GM10266 (cell line): Measurements from ENCODE around the gene CGRRF1.

ENCODE experiments used
- DNase-seq: peaks from one replicate; pipeline ENCODE4 v3.0.0; 2012; ENCODE audit errors: extremely low spot score
- CTCF ChIP-seq: IDR thresholded peaks from 2 replicates; pipeline ENCODE4 v1.5.1; 2012; ENCODE audit warnings: mild to moderate bottlenecking, low read depth; ENCODE audit not compliant: control insufficient read depth, insufficient read depth; ENCODE audit errors: missing control alignments

The CGRRF1 gene

GRCh38 chr14:54500744-54501143, 9.0 kb upstream of the CGRRF1 start:
- no peak for DNase-seq
- no peak for TF ChIP-seq CTCF

DNA sequence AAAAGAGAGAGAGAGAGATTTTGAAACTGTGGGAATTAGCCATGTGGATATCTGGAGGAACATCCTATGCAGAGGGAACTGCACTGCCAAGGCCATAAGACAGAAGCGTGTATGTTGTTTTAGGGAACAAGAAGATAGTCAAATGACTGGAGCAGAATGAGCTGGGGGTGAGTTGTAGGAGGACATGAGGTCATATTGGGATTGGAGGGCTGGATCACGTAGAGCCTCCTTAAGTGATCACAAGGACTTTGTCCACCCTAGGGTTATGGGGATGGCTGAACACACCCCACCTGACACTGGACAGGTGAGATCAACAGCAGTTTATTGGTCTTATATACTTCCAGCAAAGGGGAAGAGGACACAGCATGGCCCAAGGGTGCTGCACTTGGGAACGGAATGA, 8.2 kb upstream of the CGRRF1 start:
- TF ChIP-seq CTCF, result no peak
- DNase-seq, result no peak

DNA sequence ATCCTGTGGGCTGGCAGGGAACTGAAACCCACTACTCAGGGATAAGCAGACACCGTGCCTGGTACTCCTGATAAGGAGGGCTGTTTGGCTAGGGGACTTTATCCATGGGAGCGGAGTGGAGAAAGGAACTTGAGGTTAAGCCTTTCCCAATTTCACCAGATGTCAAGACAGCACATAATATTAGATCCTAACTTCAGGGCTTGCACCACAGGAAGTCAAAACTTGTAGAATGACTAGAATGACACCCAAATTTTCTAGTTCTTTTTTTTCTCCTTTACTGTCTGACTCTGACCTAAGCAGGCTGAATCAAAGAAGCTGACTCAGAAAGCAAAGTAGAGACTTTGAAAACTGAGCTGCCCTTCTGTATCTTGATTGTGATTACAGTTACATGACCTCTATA, 7.1 kb upstream of the CGRRF1 start:
- TF ChIP-seq CTCF, result no peak
- no peak for DNase-seq

GRCh38 chr14:54503486-54503885, 6.2 kb upstream of the CGRRF1 start:
- no peak for DNase-seq
- no peak for TF ChIP-seq CTCF

GRCh38 chr14:54512393-54512792, 2.7 kb downstream of the CGRRF1 start:
- no peak for DNase-seq

DNA sequence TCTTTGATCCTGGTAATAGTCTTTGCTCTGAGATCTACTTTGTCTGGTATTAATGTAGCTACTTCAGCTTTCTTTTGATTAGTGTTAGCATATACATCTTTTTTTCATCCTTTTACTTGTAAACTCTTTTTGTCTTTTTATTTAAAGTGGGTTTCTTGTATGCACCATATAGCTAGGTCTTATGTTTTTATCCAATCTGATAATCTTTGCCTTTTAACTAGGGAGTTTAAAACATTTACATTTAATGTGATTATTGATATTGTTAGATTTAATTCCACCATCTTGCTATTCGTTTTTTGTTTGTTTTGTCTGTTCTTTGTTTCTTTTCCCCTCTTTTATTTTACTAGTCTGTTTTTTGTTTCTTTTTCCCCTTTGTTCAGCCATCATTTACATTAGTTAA, 6.0 kb downstream of the CGRRF1 start:
- no peak for TF ChIP-seq CTCF
- no peak for DNase-seq

More at GRCh38 chr14:54512393-54512792, 2.7 kb downstream of the CGRRF1 start:
- no peak for TF ChIP-seq CTCF

GRCh38 chr14:54516709-54517108, 7.0 kb downstream of the CGRRF1 start:
- TF ChIP-seq CTCF, result no peak
- DNase-seq, result no peak
